PFSK-1 (cell line): ENCODE measurements around the gene SAMD14.

Experiments used
- FOXP2 ChIP-seq: optimal IDR thresholded peaks from 2 replicates; pipeline ENCODE3; 2011; ENCODE audit warnings: borderline replicate concordance, control low read depth, inconsistent platforms; ENCODE audit not compliant: insufficient read depth; ENCODE audit errors: extremely low read length, extremely low read depth
- POLR2AphosphoS5 ChIP-seq: IDR thresholded peaks from 2 replicates; pipeline ENCODE4 v1.6.1; 2012; ENCODE audit warnings: low read depth, mild to moderate bottlenecking, control low read depth, low read length, moderate library complexity
- SIN3A ChIP-seq: IDR thresholded peaks from 2 replicates; pipeline ENCODE4 v1.6.1; 2012; ENCODE audit warnings: mild to moderate bottlenecking, low read length, moderate library complexity, borderline replicate concordance; ENCODE audit not compliant: insufficient read depth
- TAF1 ChIP-seq: IDR thresholded peaks from 2 replicates; pipeline ENCODE4 v1.6.1; 2012; ENCODE audit warnings: low read length, control low read depth, borderline replicate concordance; ENCODE audit not compliant: insufficient read depth
- TF ChIP-seq, protein P1 (sequence below), 2 experiments: IDR thresholded peaks; 2 replicates each; pipeline versions ENCODE4 v1.6.1 to v1.8.0; 2011 to 2012; ENCODE audit warnings: low read depth in 2 of 2, low read length in 2 of 2, control low read depth in 1 of 2, inconsistent platforms in 1 of 2, mild to moderate bottlenecking in 1 of 2, moderate library complexity in 1 of 2; ENCODE audit not compliant: insufficient read depth in 1 of 2

SAMD14 gene

DNA sequence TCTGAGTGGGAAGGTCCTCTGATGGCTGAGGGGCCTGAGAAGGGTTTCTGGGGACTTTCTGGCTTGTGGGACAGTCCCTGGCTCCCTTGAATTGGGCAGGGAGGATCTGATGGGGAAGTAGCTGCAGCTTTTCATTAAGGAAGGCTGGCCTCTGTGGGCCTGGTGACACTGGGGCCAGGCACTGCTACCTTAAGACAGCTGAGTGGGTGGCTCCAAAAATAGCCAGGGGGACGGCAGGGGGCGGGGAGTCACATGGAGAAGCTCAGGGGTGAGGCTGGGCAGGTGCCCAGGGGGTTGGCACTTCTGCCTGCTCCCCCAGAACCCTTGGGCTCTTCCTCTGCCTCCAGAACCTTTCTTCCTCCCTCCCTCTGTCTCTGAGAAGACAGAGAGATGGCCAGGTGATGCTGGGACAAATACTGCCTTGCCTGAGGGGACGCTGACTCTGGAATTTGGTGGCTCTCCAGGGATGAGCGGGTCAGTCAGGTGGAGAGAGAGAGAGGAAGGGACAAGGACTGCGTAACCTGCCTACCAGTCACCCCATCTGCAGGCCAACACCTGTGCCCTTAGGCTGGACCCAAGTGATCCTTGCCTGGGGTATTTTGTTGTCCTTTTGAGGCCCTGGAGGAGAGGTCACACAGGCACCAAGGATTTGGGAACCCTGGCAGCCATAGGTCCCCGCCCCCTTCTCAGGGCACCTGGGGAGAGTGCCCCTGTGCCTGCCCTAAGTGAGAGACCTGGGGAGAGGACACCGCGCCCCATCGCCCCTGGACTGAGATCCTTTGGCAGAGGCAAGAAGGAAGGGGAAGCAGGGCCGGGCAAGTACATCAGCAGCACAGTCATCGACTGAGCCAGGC lies 34.1 kb upstream of the SAMD14 start:
- no peak for TF ChIP-seq POLR2AphosphoS5
- no peak for TF ChIP-seq SIN3A
- TF ChIP-seq FOXP2: no peak
- TF ChIP-seq, protein P1, sequence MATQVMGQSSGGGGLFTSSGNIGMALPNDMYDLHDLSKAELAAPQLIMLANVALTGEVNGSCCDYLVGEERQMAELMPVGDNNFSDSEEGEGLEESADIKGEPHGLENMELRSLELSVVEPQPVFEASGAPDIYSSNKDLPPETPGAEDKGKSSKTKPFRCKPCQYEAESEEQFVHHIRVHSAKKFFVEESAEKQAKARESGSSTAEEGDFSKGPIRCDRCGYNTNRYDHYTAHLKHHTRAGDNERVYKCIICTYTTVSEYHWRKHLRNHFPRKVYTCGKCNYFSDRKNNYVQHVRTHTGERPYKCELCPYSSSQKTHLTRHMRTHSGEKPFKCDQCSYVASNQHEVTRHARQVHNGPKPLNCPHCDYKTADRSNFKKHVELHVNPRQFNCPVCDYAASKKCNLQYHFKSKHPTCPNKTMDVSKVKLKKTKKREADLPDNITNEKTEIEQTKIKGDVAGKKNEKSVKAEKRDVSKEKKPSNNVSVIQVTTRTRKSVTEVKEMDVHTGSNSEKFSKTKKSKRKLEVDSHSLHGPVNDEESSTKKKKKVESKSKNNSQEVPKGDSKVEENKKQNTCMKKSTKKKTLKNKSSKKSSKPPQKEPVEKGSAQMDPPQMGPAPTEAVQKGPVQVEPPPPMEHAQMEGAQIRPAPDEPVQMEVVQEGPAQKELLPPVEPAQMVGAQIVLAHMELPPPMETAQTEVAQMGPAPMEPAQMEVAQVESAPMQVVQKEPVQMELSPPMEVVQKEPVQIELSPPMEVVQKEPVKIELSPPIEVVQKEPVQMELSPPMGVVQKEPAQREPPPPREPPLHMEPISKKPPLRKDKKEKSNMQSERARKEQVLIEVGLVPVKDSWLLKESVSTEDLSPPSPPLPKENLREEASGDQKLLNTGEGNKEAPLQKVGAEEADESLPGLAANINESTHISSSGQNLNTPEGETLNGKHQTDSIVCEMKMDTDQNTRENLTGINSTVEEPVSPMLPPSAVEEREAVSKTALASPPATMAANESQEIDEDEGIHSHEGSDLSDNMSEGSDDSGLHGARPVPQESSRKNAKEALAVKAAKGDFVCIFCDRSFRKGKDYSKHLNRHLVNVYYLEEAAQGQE (IDR thresholded peaks at IDR 0.05; ENCODE audit: insufficient read depth in 1 of 2, low read depth in 2 of 2, low read length in 2 of 2): no peak
- TF ChIP-seq TAF1: no peak

DNA sequence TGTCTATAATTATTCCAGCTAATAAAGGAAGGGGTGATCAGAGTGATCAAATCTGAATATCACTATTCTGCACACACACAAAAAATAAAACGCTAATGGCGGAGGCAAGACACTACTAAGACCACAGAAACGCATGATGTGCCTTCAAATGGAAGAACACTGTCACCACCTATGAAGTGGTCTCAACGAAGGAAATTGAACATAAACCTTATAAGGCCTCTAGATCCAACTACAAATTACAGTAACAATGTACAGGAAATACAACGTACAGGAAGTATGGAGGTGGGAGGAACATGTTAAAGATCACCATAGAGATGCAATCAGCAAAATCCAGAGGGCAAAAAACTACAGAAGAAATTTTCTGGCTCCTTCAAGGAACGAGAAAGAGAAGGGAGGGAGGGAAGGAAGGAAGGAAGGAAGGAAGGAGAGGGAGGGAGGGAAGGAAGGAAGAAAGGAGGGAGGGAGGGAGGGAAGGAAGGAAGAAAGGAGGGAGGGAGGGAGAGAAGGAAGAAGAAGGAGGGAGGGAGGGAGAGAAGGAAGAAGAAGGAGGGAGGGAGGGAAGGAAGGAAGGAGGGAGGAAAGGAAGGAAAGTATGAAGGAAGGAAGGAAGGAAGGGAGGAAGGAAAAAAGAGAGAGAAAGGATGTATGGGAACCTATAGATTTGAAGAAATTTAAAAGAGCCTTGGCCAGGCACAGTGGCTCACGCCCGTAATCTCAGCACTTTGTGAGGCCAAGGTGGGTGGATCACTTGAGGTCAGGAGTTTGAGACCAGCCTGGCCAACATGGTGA lies 32.7 kb upstream of the SAMD14 start:
- no peak for TF ChIP-seq POLR2AphosphoS5
- no peak for TF ChIP-seq TAF1
- TF ChIP-seq, protein P1 (IDR thresholded peaks at IDR 0.05; ENCODE audit: insufficient read depth in 1 of 2, low read depth in 2 of 2, low read length in 2 of 2): no peak
- TF ChIP-seq SIN3A: no peak
- TF ChIP-seq FOXP2: no peak

DNA sequence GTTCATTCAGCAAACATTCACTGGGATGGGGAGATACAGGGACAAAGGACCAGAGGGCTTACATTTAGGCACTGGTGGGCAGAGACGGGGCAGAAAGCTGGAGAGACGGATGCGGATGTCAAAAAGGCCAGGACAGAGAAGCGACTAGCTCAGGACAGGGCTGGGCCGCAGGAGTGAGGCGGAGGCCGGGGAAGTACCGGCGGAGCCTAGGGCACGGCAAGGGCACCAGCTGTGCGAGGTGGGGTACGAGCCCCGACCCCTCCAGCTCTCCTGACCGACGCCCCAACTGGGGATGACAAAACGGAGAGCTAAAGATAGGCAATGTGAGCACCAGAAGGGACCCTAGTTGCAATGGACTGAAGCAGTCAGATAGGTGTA lies 31.9 kb upstream of the SAMD14 start:
- TF ChIP-seq POLR2AphosphoS5 (no peak), TAF1 (no peak), SIN3A (no peak), FOXP2 (no peak)
- TF ChIP-seq, protein P1 (IDR thresholded peaks at IDR 0.05; ENCODE audit: insufficient read depth in 1 of 2, low read depth in 2 of 2, low read length in 2 of 2): no peak

DNA sequence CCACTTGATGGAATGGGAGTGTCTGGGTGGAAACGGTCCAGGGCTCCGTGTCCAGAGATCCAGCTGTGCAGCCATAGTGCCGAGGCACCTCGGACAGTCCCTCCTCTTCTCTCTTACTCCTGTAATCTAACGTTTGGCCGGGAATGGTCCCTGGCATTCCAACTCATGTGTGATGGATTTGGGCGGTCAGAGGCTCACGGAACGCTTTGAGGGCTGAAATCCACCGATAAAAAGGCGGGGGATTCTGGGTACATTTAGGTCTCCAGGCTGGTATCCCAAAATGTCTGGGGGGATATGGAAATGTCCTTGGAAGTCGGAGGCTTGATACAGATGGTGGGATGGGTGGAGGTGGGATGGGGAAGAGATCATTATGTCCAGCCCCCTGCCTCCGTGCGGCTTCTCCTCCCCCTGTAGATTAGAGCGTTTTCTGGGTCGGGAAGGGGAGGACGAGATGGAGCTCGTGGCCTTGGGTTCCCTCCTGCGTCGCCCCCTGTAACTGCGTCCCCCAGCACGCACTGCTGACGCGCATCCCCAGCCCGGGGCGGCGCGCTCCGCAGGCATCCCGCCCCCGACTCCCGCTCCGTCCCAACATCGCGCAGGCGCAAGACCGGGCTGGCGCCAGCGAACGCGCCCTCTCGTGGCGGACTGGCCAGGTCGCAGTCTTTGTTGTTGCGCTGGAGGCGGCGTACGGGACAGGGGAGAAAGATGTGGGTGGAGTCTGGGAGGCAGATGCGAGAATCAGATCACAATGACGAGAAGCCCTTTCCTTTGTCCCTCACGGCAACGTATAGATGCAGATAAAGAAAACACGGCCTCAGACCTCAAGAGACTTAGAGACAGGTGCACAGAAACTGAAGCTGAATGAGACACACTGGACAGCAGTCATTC lies 31.3 kb upstream of the SAMD14 start:
- TF ChIP-seq SIN3A (no peak), POLR2AphosphoS5 (peak; percentile 68), TAF1 (no peak), FOXP2 (peak; percentile 99)
- TF ChIP-seq, protein P1 (IDR thresholded peaks at IDR 0.05; ENCODE audit: insufficient read depth in 1 of 2, low read depth in 2 of 2, low read length in 2 of 2): no peak
